Kidney epithelial cell (primary cell): ENCODE data around the gene AOX1. TPM values are rescaled to one million over a fixed set of nuclear protein-coding genes. Genes with fewer than 3 reads are reported as not detected.
"Not testable (repeated sequence)": the region's sequence is repeated elsewhere in the genome, so short reads cannot be mapped to it uniquely, and the experiment has no call there.

Experiments
- DNase-seq: peaks from one replicate; pipeline ENCODE4 v3.0.0-alpha.2; 2010; ENCODE audit warnings: low read depth
- H3K27me3 ChIP-seq: 2 replicates; pipeline ENCODE4 v1.6.0; 2011; ENCODE audit warnings: low read length; ENCODE audit not compliant: control insufficient read depth, insufficient read depth
- H3K36me3 ChIP-seq: 2 replicates; pipeline ENCODE4 v1.5.1; 2011; ENCODE audit warnings: low read length; ENCODE audit not compliant: control insufficient read depth, insufficient read depth
- H3K4me3 ChIP-seq: 2 replicates; pipeline ENCODE4 v1.5.1; 2011; ENCODE audit warnings: low read depth, mild to moderate bottlenecking, control low read depth, low read length
- total RNA-seq: library from RNA; depleted of rRNA; stranded (reverse); fragments of >200 nt; gene quantifications from 2 replicates; pipeline ENCODE4 v1.2.3, GENCODE V29; 2015
- TF ChIP-seq, protein P1 (sequence below): IDR thresholded peaks from 2 replicates; pipeline ENCODE4 v1.5.1; 2011; ENCODE audit warnings: mild to moderate bottlenecking, moderate library complexity, low read length, control low read depth, inconsistent platforms; ENCODE audit not compliant: insufficient read depth, poor library complexity, severe bottlenecking

The AOX1 gene
- total RNA-seq, 1 donor from 2014 or later: 0.88 TPM

DNA sequence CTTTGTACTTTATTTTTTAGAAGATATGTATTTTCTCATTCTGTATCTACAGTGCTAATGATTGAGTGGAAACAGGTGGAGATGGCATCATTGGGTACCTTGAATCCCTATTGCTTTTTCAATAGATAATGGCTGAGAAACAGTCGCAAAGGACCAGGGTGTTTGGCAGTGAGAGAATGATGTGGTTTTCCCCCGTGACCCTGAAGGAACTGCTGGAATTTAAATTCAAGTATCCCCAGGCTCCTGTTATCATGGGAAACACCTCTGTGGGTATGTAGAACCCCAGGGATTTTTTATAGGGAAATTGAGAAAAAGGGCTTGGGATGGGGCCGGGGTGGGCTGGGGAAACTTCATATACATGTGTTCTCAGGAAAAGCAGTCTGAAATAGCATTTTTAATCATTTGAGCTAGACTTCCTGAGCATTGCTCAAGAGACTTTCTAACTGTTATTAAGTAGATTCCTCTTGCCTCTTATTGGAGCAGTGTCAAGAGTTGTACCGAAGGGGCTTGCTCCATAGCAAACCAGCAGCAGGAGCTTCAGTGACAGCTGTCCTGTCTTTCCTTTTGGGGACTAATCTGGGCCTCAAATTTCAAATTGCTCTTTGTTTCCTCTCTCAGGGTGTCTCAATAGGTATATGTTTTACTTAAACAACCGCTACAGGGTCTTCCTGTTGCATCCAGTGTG, 18.9 kb downstream of the AOX1 start:
- Histone ChIP-seq H3K27me3 (no peaks in the 10 kb centered on the region), H3K4me3 (no peak overlapping the region), H3K36me3 (no peaks in the 10 kb centered on the region)
- TF ChIP-seq, protein P1, sequence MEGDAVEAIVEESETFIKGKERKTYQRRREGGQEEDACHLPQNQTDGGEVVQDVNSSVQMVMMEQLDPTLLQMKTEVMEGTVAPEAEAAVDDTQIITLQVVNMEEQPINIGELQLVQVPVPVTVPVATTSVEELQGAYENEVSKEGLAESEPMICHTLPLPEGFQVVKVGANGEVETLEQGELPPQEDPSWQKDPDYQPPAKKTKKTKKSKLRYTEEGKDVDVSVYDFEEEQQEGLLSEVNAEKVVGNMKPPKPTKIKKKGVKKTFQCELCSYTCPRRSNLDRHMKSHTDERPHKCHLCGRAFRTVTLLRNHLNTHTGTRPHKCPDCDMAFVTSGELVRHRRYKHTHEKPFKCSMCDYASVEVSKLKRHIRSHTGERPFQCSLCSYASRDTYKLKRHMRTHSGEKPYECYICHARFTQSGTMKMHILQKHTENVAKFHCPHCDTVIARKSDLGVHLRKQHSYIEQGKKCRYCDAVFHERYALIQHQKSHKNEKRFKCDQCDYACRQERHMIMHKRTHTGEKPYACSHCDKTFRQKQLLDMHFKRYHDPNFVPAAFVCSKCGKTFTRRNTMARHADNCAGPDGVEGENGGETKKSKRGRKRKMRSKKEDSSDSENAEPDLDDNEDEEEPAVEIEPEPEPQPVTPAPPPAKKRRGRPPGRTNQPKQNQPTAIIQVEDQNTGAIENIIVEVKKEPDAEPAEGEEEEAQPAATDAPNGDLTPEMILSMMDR: no peak
- no peak for DNase-seq

DNA sequence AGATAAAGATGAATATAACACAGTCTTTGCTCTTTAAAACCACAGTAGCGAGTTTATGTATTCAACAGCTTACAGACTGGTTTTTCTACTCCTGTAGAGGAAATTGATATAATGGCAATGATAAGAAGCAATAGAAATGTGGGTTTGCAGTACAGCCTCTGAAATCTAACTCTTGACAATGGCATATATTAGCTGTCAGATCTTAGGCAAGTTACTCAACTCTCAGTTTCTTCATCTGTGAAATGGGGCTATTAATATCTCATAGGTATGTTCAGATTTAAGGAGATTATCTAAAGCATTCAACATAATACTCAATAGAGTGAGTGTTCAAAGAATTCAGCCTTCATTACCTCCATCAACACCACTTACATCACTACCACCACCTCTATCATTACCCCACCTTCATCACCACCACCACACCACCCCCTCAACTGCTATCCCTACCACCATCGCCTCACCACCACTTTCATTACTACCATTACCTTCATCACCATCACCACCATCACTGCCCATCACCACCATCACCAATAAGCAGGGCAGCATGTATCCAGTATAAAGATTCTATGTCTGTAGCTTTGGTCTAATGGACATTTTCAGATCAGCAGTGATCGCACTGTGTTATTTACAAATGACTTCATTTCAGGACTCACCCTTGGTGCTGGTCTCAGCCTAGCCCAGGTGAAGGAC, 22.7 kb downstream of the AOX1 start:
- Histone ChIP-seq H3K27me3 (no peaks in the 10 kb centered on the region), H3K4me3 (no peak overlapping the region), H3K36me3 (no peaks in the 10 kb centered on the region)
- DNase-seq: no peak
- TF ChIP-seq, protein P1: no peak

DNA sequence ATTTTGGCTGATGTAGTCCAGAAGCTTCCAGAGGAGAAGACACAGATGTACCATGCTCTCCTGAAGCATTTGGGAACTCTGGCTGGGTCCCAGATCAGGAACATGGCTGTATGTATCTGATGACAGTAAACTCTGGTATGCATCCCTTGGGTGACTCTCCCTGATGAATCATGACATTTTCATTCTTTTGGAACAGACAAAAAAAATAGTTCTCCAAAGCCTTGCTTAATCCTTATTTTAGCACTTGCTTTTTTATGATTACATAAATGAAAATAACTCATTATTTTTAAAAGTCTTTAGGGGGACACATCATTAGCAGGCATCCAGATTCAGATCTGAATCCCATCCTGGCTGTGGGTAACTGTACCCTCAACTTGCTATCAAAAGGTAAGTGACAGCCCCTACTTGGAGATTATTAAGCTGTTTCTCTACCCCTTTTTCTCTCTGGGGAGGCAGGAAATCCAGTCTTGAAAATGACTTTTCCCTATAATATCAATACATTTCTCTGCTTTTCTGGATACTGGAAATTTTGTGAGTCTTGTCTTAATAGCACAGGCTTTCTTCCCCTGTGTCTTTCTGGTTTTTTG, 23.3 kb downstream of the AOX1 start:
- TF ChIP-seq, protein P1: no peak
- DNase-seq: peak; percentile 60
- H3K4me3 ChIP-seq: no peak overlapping the region
- no peaks in the 10 kb centered on the region for H3K36me3 ChIP-seq
- H3K27me3 ChIP-seq: no peaks in the 10 kb centered on the region

DNA sequence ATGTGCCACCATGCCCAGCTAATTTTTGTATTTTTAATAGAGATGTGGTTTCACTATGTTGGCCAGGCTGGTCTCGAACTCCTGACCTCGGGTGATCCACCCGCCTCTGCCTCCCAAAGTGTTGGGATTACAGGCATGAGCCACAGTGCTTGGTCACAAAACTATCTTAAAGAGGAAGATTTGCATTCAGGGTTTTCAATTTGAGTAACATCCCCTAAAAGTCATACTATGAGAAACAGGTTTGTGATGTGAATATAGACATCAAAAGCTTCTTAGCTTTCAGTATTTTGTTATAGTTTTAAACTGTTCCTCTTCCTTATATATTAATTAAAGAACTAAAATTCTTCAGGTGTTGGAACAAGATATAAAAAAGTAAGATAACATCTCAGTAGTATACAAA, 24.4 kb downstream of the AOX1 start:
- H3K27me3 ChIP-seq, H3K36me3 ChIP-seq, H3K4me3 ChIP-seq, DNase-seq: not testable (repeated sequence)

DNA sequence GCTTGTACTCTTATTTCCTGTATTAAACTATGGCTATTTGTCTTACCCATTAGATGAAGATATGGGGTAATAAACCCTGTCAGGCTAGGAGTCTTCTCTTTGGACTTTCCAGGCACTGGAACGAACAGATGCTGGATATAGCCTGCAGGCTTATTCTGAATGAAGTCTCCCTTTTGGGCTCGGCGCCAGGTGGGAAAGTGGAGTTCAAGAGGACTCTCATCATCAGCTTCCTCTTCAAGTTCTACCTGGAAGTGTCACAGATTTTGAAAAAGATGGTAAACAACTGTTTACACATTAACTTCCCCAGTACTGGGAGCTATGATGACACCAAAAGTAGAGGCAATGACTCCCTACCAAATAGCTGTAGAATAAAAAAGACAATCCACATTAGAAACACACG, 27.9 kb downstream of the AOX1 start:
- H3K27me3 ChIP-seq: no peaks in the 10 kb centered on the region
- TF ChIP-seq, protein P1: no peak
- no peaks in the 10 kb centered on the region for H3K36me3 ChIP-seq
- no peak for DNase-seq
- H3K4me3 ChIP-seq: no peak overlapping the region

DNA sequence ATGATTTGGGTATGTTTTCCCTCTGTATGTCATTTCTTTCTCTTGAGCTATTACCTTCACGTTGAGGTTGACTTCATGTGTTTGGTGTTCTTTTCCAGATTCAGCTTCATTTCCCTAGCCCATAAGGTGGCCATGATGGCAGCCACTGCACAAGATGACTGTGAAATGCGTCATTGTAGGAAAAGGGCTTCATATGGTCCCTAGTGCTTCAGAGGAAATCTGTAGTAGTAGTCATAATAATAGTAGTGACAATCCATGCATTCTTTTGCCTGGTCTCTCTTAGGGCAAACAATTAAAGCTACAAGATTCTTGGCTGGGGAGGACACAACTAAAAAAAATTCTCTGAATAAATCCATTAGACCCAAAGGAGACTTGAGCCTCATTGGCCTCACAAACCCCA, 28.4 kb downstream of the AOX1 start:
- Histone ChIP-seq H3K4me3 (no peak overlapping the region), H3K27me3 (no peaks in the 10 kb centered on the region), H3K36me3 (no peaks in the 10 kb centered on the region)
- DNase-seq: no peak
- TF ChIP-seq, protein P1: no peak
